ENCODE measurements around the gene HGS.

DNA sequence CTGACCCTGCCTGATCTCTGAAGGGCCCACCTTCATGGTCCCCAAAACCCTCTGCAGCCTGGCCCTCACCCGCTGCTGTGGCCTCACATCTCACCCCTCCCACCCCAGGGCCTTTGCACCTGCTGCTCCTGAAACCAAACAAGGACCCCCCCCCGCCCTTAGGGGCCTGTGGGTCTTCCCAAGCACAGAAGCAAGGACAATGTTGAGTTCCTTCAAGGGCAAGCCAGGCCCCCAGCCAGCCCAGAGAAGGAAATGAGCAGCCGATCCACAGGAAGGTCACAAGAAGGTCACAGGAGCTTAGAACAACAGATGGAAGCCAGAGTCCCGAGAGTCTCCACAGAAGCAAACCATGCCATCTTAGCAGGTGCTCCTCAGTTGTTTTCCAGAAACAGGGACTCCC lies 27.0 kb upstream of the HGS start:
- TF ChIP-seq, protein P1, sequence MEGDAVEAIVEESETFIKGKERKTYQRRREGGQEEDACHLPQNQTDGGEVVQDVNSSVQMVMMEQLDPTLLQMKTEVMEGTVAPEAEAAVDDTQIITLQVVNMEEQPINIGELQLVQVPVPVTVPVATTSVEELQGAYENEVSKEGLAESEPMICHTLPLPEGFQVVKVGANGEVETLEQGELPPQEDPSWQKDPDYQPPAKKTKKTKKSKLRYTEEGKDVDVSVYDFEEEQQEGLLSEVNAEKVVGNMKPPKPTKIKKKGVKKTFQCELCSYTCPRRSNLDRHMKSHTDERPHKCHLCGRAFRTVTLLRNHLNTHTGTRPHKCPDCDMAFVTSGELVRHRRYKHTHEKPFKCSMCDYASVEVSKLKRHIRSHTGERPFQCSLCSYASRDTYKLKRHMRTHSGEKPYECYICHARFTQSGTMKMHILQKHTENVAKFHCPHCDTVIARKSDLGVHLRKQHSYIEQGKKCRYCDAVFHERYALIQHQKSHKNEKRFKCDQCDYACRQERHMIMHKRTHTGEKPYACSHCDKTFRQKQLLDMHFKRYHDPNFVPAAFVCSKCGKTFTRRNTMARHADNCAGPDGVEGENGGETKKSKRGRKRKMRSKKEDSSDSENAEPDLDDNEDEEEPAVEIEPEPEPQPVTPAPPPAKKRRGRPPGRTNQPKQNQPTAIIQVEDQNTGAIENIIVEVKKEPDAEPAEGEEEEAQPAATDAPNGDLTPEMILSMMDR (conservative IDR thresholded peaks at IDR 0.05; ENCODE audit: low read depth, low read length) = no peak
- no peak for TF ChIP-seq EZH2 (IDR thresholded peaks at IDR 0.05; ENCODE audit: borderline replicate concordance, low read depth, low read length, poor library complexity, severe bottlenecking)

Measured in A673 (cell line).